NCI-H2029 treated with DMSO at 0.1 percent for 48 hours (cell line): ENCODE data around the gene COMMD9.

Source experiments
- DNase-seq: peaks from one replicate; lab custom pipeline; 2025; lab: John Stamatoyannopoulos, UW

The COMMD9 gene

GRCh38 chr11:36257351-36257750 is 31.9 kb downstream of the COMMD9 start:
- no peak for DNase-seq

- no peak for DNase-seq
These were observed 34.5 kb downstream of the COMMD9 start for GRCh38 chr11:36254713-36255112.

DNA sequence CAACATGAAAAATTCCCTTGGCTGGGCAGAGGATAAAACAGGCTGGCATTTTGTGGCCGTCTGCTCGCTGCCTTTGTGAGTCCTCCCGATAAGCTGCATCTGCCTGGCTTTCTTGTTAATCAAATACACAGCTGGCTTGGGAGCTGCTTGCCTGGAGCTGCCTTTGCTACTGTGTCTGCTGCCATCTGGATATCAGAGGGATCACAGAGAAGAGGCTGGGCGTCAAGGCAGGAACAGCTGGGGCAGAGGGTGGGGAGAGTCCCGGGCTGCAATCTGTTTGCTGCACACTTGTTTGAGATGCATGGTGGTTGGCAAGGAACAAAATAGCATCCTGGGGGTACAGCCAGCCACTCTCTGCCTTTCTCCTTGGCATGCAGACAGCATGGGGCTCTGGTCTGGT is 36.0 kb downstream of the COMMD9 start:
- no peak for DNase-seq

GRCh38 chr11:36251823-36252222 is 37.4 kb downstream of the COMMD9 start:
- DNase-seq = no peak

- no peak for DNase-seq
These were observed 40.0 kb downstream of the COMMD9 start for GRCh38 chr11:36249246-36249645.

GRCh38 chr11:36248436-36248835 is 40.8 kb downstream of the COMMD9 start:
- no peak for DNase-seq

DNA sequence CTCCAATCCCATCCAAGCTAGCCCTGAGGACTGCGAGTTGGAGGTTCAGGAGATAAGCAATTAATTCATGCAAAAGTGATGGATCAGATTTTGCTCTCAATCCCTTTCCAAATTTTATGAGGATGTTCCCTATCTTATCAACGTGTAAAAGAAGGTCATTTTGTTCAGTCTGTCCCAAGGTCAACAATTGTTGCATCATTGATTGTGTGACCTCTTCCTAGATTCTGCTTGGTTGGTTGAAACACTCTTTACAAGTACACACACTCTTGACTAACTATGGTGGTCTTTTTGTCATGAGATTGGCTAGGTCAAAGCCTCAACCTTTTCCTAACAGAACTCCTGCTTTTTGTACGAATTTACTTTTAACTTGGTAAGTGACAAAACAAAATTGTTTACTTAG is 41.7 kb downstream of the COMMD9 start:
- no peak for DNase-seq

- no peak for DNase-seq
These were observed 45.6 kb downstream of the COMMD9 start for GRCh38 chr11:36243641-36244040.

GRCh38 chr11:36241497-36241896 is 47.7 kb downstream of the COMMD9 start:
- DNase-seq = no peak

DNA sequence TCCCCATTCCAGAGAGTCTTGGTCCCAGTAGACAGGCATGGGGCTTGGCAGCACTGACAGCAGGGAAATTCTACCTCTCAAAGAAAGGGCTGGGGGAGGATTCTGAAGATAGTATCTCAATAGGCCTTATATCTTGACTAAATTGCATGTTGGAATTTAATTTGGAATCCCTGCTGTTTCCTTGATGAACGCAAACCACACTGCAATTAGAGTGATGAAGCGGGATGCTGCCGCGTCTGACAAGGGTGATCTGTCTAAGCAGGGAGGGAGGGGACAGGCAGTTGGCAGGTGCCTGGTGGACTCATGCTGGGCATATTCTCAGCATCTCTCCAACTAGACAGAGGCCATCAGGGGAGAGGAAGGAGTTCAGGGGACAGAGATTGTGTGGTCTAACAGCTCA is 48.4 kb downstream of the COMMD9 start:
- DNase-seq = no peak

DNA sequence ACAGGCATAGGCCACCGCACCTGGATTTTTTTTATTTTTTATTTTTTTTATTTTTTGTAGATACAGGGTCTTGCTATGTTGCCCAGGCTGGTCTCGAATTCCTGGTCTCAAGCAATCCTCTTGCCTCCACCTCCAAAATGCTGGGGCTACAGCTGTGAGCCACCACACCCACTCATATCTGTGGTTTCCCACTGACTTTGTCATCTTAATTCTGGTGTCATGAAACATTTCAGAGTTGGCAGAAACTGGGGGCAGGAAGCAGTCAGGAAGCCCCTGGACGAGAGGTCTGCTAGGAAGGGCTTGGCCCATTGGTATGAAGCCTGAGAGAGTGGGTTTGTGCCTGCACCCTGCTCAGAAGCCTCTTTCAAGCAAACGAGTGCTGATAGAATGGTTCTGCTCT is 49.1 kb downstream of the COMMD9 start:
- no peak for DNase-seq

DNA sequence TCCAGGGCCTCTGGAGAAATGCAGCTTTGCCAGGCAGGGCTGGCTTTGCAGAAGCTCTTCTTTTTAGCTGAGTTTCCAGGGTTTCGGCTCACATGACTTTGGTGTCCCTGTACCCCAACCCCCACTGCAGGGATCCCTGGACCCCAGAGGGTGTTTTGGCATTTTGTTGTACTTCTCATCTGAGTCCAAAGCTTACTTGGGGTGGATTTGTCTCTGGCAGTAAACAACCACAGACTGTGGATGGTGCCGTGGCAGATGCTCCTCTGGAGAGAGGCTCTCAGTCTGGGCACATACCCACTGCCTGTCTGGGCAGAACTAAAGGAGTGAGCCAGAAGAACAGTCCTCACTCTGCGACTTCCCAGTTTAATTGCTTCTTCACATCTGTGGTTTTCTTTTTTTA is 49.6 kb downstream of the COMMD9 start:
- no peak for DNase-seq

GRCh38 chr11:36238881-36239280 is 50.3 kb downstream of the COMMD9 start:
- DNase-seq = no peak

- no peak for DNase-seq
These were observed 51.1 kb downstream of the COMMD9 start for GRCh38 chr11:36238036-36238631.

GRCh38 chr11:36237391-36237790 is 51.8 kb downstream of the COMMD9 start:
- no peak for DNase-seq

DNA sequence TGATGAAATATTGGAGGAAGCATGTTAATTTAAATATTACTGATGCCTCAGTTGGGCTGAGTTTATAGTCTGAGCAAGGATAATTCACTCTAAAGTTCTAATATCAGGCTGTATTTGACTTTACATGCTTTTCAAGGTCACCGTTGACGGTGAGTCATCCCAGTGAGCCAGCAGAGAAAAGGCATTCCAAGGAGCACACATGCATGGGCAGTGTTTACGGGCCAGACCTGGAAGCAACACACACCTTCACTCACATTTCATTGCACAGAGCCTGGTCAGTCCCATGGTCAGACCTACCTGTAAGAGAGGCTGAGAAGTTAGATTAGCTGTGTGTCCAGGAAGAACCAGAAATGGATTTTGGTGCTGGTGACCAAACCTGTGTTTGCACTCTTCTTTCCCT is 53.5 kb downstream of the COMMD9 start:
- no peak for DNase-seq

GRCh38 chr11:36234825-36235224 is 54.4 kb downstream of the COMMD9 start:
- DNase-seq = no peak

GRCh38 chr11:36233204-36233603 is 56.0 kb downstream of the COMMD9 start:
- peak; percentile 23 for DNase-seq

DNA sequence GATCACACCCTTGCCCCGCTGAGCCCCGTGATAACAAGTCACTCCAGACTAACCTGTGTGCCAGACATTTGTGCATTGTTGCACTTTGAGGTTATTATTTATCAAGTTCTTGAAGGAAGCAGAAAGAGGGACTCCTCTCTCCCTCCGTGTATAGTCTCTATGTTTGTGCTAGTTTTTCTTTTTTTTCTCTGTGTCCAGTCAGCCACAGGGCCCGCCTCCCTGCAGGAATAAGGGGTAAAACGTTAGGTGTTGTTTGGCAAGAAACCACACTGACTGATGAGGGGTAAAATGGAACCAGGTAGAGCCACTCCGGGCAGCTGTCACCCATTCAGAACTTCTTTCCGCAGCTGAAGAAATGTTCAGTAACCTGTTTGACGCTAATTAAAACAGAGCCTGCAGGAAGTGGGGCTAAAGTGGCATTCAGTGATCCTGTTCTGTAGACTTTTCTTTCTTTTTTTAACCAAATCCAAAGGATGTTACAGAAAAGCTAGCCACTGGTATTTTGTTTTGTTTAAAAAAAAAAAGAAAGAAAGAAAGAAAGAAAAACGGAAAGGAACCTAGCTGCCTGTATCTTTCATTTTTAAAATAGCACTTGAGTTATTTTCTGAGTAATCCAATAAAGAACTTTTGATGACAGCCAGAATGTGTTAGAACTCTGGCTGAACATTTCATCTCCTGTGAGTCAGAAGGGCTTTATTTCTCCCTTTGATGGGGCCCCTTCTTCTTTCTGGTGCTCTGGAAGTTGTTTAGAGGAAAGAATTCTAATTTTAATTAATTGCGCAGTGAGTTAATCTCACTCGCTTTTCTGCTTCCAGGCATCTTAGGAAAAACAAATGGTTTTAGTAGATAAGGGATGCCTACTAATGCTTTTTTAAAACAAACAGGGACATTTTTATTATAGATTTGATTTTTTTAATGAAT is 58.2 kb downstream of the COMMD9 start:
- DNase-seq = no peak

GRCh38 chr11:36229091-36229705 is 60.0 kb downstream of the COMMD9 start:
- DNase-seq = no peak

DNA sequence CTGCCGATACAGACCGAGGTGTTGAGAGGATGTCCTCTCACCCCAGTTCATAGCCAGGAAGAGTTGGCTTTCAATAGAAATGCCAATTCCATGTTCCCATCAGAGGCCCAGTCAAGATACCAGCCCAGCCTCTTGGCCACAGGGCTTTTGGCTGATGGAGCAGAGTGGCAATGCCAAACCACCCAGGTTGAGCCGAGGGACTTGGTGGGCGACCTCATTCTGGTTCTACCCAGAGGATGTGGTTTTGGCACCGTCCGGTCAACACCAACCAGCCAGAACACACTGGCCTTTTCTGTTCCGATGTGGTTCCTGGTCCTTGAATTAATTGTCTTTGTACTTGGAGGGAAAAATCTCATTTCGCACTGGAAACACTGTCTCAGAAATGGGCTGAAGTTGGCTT is 60.5 kb downstream of the COMMD9 start:
- no peak for DNase-seq

DNA sequence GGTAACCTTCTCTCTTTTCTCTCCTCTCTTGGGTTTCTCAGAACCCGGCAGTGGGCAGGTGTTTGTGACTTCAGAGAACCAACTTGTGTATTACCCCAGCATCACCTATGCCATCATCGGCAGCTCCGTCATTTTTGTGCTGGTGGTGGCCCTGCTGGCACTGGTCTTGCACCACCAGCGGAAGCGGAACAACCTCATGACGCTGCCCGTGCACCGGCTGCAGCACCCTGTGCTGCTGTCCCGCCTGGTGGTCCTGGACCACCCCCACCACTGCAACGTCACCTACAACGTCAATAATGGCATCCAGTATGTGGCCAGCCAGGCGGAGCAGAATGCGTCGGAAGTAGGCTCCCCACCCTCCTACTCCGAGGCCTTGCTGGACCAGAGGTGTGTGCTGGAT is 62.2 kb downstream of the COMMD9 start:
- no peak for DNase-seq

DNA sequence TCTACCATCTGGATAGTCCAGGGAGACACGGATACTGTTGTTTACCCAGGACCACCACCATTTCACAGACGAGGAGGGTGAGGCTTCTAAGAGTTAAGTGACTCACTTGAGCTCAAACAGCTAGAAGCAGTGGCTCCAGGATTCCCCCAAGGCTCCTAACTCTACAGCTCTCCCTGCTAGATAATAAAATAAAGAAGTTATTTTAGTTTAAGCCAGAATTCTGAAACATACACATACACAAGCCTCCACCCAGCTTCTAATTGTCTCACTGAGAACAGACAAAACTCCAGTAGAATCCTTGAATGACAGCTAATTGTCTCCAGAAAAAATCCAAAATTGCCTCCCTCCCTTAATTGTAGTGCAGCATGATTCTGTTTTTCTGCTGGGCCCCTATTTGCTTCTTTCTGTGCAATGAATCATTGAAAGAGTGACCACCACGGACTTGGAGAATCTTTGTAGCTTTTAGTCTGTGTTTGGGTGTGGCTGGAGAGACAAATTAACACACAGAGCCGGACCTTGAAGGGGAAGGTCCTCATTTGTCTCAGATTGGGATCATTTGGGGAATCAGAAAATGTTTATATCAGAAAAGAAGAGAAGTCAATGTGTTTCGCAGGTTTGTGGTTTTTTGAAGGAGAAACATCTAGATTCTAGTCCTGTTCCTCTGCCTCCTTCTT is 64.9 kb downstream of the COMMD9 start:
- no peak for DNase-seq
